Right lobe of liver (tissue), 6 donors: Measurements from ENCODE around the gene TMEM130. TPM values are rescaled to one million over a fixed set of nuclear protein-coding genes. Genes with fewer than 3 reads are reported as not detected.

Source experiments
- ATAC-seq, 4 donors: fragments of 200-7000 bp; cut with Tn5 transposase; one replicate each; pipeline ENCODE4 v1.9.1; 2020; ENCODE audit warnings: mild to moderate bottlenecking in 4 of 4, moderate library complexity in 4 of 4
- DNase-seq, 3 donors: peaks; one replicate each; pipeline ENCODE4 v3.0.0-alpha.2; 2020
- H3K27ac ChIP-seq, 3 donors: fragments of 200-600 bp; one replicate each; pipeline ENCODE4 v1.8.0; 2022
- H3K27me3 ChIP-seq, 2 donors: fragments of 200-600 bp; one replicate each; pipeline ENCODE4 v1.8.0; 2022
- H3K36me3 ChIP-seq, 4 donors: fragments of 200-600 bp; sonication (generic) in 1 of 4; one replicate each; pipeline versions ENCODE4 v1.5.1 to v1.8.0; 2017 to 2022; ENCODE audit warnings: control low read depth in 1 of 4
- H3K4me1 ChIP-seq, 4 donors: fragments of 200-600 bp; sonication (generic) in 1 of 4; one replicate each; pipeline versions ENCODE4 v1.5.1 to v1.8.0; 2017 to 2022; ENCODE audit warnings: control low read depth in 1 of 4
- H3K4me3 ChIP-seq, 3 donors: fragments of 200-600 bp; one replicate each; pipeline ENCODE4 v1.8.0; 2022
- H3K9me3 ChIP-seq, 4 donors: fragments of 200-600 bp; sonication (generic) in 1 of 4; one replicate each; pipeline versions ENCODE4 v1.5.1 to v1.8.0; 2017 to 2022; ENCODE audit warnings: control low read depth in 1 of 4
- CTCF ChIP-seq, 4 donors: fragments of 200-600 bp in 3 of 4; fragments of 450-650 bp in 1 of 4; IDR thresholded peaks; one replicate each; pipeline versions ENCODE4 v1.5.1 to v1.8.0; 2016 to 2022; ENCODE audit warnings: antibody characterized with exemption in 4 of 4, mild to moderate bottlenecking in 2 of 4
- POLR2A ChIP-seq: fragments of 450-650 bp; IDR thresholded peaks from one replicate; pipeline ENCODE4 v1.6.1; 2017; ENCODE audit warnings: antibody characterized with exemption, mild to moderate bottlenecking
- whole genome bisulfite sequencing: methylation state at CpG from one replicate; pipeline ENCODE4 v1.1.6; 2018; ENCODE audit warnings: low coverage, low lambda C conversion rate; ENCODE audit not compliant: insufficient coverage; ENCODE audit errors: missing lambda C conversion rate; 5-methylcytosine and 5-hydroxymethylcytosine counted together
- intact Hi-C, 2 donors: fragments of 100-400 bp; cut with DNase I; formaldehyde crosslinking; loops; one replicate each; pipeline versions ENCODE4 v1.11.2 to v1.14.1; 2022
- total RNA-seq, 6 experiments: library from RNA; depleted of rRNA in 2 of 6; stranded (reverse); fragments of >200 nt in 2 of 6; fragmentation: NEBNext Ultra II Directional in 3 of 6; extraction: Animal tissue kit (Norgen Biotek cat#: 25700) in 3 of 6; gene quantifications; one replicate each; pipeline versions ENCODE4 v1.1.0 to v1.2.4, GENCODE V29; 2016 to 2023
- donor health status: DM: no; HTN: yes; CAD: no.
- donor health status: DM: no; HTN: no; CAD: no.
- donor health status: DM: no; HTN: no; CAD: no.
- donor health status: DM: no; HTN: yes; CAD: no.
- donor health status: DM: no; HTN: yes; CAD: no.

Gene TMEM130
- total RNA-seq, 6 experiments from 2014 or later = not detected

- ATAC-seq = peak in 1 of 4 donors; percentile 29
Observed at GRCh38 chr7:98870121-98870651, 372 bp upstream of the TMEM130 start.

GRCh38 chr7:98869027-98869596, 702 bp downstream of the TMEM130 start:
- peak in 1 of 4 donors; percentile 6 for ATAC-seq
- Histone ChIP-seq H3K4me3 (no peak overlapping the region), H3K4me1 (no peaks in the 10 kb centered on the region), H3K9me3 (no peaks in the 10 kb centered on the region), H3K36me3 (no peaks in the 10 kb centered on the region), H3K27ac (no peak overlapping the region), H3K27me3 (peaks cover 0 to 5% of the 10 kb centered on the region in 2 donors)
- TF ChIP-seq CTCF (IDR thresholded peaks at IDR 0.05) = no peak
- no peak for TF ChIP-seq POLR2A
- peak in 1 of 3 donors; percentile 32 for DNase-seq
- intact Hi-C loops = no loop called here
- WGBS = 33% methylated on average over 5 of the region's 25 CpGs

More at GRCh38 chr7:98870121-98870651, 372 bp upstream of the TMEM130 start:
- Histone ChIP-seq H3K4me1 (no peaks in the 10 kb centered on the region), H3K9me3 (no peaks in the 10 kb centered on the region), H3K36me3 (no peaks in the 10 kb centered on the region), H3K27me3 (peaks cover 0 to 5% of the 10 kb centered on the region in 2 donors), H3K4me3 (no peak overlapping the region), H3K27ac (no peak overlapping the region)
- intact Hi-C loops = no loop called here
- 3% methylated on average over 21 of the region's 35 CpGs for WGBS
- TF ChIP-seq POLR2A (no peak), CTCF (IDR thresholded peaks at IDR 0.05) (no peak)
- DNase-seq = peak in 1 of 3 donors; percentile 49

GRCh38 chr7:98868450-98868849, 1.4 kb downstream of the TMEM130 start:
- no peaks in the 10 kb centered on the region for H3K9me3 ChIP-seq
- WGBS = 32% methylated on average over 2 of the region's 2 CpGs
- TF ChIP-seq CTCF (IDR thresholded peaks at IDR 0.05) = no peak
- DNase-seq (no peak), ATAC-seq (no peak)
- no peaks in the 10 kb centered on the region for H3K4me1 ChIP-seq
- peaks cover 0 to 5% of the 10 kb centered on the region in 2 donors for H3K27me3 ChIP-seq
- no peaks in the 10 kb centered on the region for H3K36me3 ChIP-seq
- no peak overlapping the region for H3K4me3 ChIP-seq
- intact Hi-C loops = no loop called here
- H3K27ac ChIP-seq = no peak overlapping the region

- TF ChIP-seq CTCF (IDR thresholded peaks at IDR 0.05) (no peak), POLR2A (no peak)
- Histone ChIP-seq H3K4me3 (no peak overlapping the region), H3K9me3 (no peaks in the 10 kb centered on the region), H3K4me1 (no peaks in the 10 kb centered on the region), H3K27me3 (peaks cover 0 to 5% of the 10 kb centered on the region in 2 donors), H3K36me3 (no peaks in the 10 kb centered on the region), H3K27ac (no peak overlapping the region)
- ATAC-seq = no peak
- intact Hi-C loops = no loop called here
- 93% methylated on average over 7 of the region's 7 CpGs for WGBS
- DNase-seq = peak in 1 of 3 donors; percentile 2
Observed at GRCh38 chr7:98866765-98867164, 3.0 kb downstream of the TMEM130 start.
